GM23248 (cell line): ENCODE data around the gene NTRK2. TPM values are rescaled to one million over a fixed set of nuclear protein-coding genes. Genes with fewer than 3 reads are reported as not detected.
A peak's percentile ranks its signal among the peaks of the same experiment; 100 is the strongest.

Source experiments
- DNase-seq: peaks from one replicate; pipeline ENCODE4 v3.0.0-alpha.2; 2015
- H2AFZ ChIP-seq: fragments of 200-600 bp; sonication (generic); 2 replicates; pipeline ENCODE4 v1.6.1; 2016; ENCODE audit warnings: antibody characterized with exemption
- H3F3A ChIP-seq: fragments of 200-600 bp; sonication (generic); 2 replicates; pipeline ENCODE4 v1.6.1; 2016; ENCODE audit warnings: mild to moderate bottlenecking, antibody characterized with exemption, mixed run types; ENCODE audit not compliant: insufficient read depth
- H3K27ac ChIP-seq: fragments of 200-600 bp; sonication (generic); 2 replicates; pipeline ENCODE4 v1.5.1; 2016; ENCODE audit warnings: mild to moderate bottlenecking
- H3K27me3 ChIP-seq: fragments of 200-600 bp; sonication (generic); replicated peaks from 2 replicates; pipeline ENCODE4 v1.6.1; 2016; ENCODE audit warnings: mild to moderate bottlenecking; ENCODE audit not compliant: insufficient read depth
- H3K36me3 ChIP-seq: fragments of 200-600 bp; sonication (generic); 2 replicates; pipeline ENCODE4 v1.6.1; 2016; ENCODE audit warnings: low read depth, mild to moderate bottlenecking
- H3K4me1 ChIP-seq: fragments of 200-600 bp; sonication (generic); 2 replicates; pipeline ENCODE4 v1.6.1; 2016; ENCODE audit warnings: mild to moderate bottlenecking; ENCODE audit not compliant: insufficient read depth
- H3K4me2 ChIP-seq: fragments of 200-600 bp; sonication (generic); one replicate; pipeline ENCODE4 v1.6.1; 2016; ENCODE audit warnings: mild to moderate bottlenecking; ENCODE audit not compliant: unreplicated experiment
- H3K4me3 ChIP-seq: fragments of 200-600 bp; sonication (generic); 2 replicates; pipeline ENCODE4 v1.5.1; 2016; ENCODE audit warnings: mild to moderate bottlenecking
- H3K79me2 ChIP-seq: fragments of 200-600 bp; sonication (generic); 2 replicates; pipeline ENCODE4 v1.6.1; 2016; ENCODE audit warnings: mild to moderate bottlenecking; ENCODE audit not compliant: insufficient read depth
- H3K9ac ChIP-seq: fragments of 200-600 bp; sonication (generic); 2 replicates; pipeline ENCODE4 v1.6.1; 2016; ENCODE audit warnings: mild to moderate bottlenecking
- H3K9me2 ChIP-seq: fragments of 200-600 bp; sonication (generic); 2 replicates; pipeline ENCODE4 v1.6.1; 2016; ENCODE audit warnings: mixed run types, mild to moderate bottlenecking, moderate library complexity; ENCODE audit not compliant: insufficient read depth
- H3K9me3 ChIP-seq: fragments of 200-600 bp; sonication (generic); one replicate; pipeline ENCODE4 v1.6.1; 2017; ENCODE audit warnings: low read depth
- H4K20me1 ChIP-seq: fragments of 200-600 bp; sonication (generic); 2 replicates; pipeline ENCODE4 v1.6.0; 2016; ENCODE audit not compliant: insufficient read depth
- EZH2 ChIP-seq: fragments of 200-600 bp; sonication (generic); IDR thresholded peaks from 2 replicates; pipeline ENCODE4 v1.6.1; 2018; ENCODE audit warnings: antibody characterized with exemption, mild to moderate bottlenecking; ENCODE audit not compliant: insufficient read depth, poor library complexity, severe bottlenecking
- EZH2phosphoT487 ChIP-seq: fragments of 200-600 bp; sonication (generic); IDR thresholded peaks from 2 replicates; pipeline ENCODE4 v1.6.1; 2018; ENCODE audit warnings: antibody characterized with exemption, moderate library complexity, mild to moderate bottlenecking, low read depth; ENCODE audit not compliant: insufficient read depth
- WGBS, 2 experiments: methylation state at CpG; one replicate each; pipeline ENCODE4 v1.1.6; 2015 to 2017; ENCODE audit warnings: low lambda C conversion rate in 2 of 2, low coverage in 1 of 2; ENCODE audit errors: missing lambda C conversion rate in 2 of 2; 5-methylcytosine and 5-hydroxymethylcytosine counted together
- in situ Hi-C: fragments of 300-500 bp; cut with MboI; formaldehyde crosslinking; loops from 2 replicates; pipeline ENCODE4 v1.15.0; 2020
- polyA plus RNA-seq: library from polyadenylated mRNA; unstranded; fragments of >200 nt; fragmentation: Nextera tagmentation; extraction: Ambion mirVana; gene quantifications from 2 replicates; pipeline ENCODE4 v1.2.1, GENCODE V29; 2016
- total RNA-seq: library from RNA; depleted of rRNA; stranded (reverse); fragments of >200 nt; shearing (Covaris generic); gene quantifications from 2 replicates; pipeline ENCODE4 v1.2.3, GENCODE V29; 2014

The NTRK2 gene
- total and polyA plus RNA-seq, 2 experiments from 2014 or later: not detected

- no peak overlapping the region for H3K4me3 ChIP-seq
- no peak overlapping the region for H2AFZ ChIP-seq
- DNase-seq: peak; percentile 12
- no peak overlapping the region for H3K9ac ChIP-seq
- peaks cover 19% of the 10 kb centered on the region for H3K4me1 ChIP-seq
- H3F3A ChIP-seq: peaks cover 14% of the 10 kb centered on the region
- in situ Hi-C loops: no loop called here
- no peaks in the 10 kb centered on the region for H4K20me1 ChIP-seq
- no peak overlapping the region for H3K27ac ChIP-seq
- TF ChIP-seq EZH2phosphoT487 (no peak), EZH2 (no peak)
- H3K4me2 ChIP-seq: no peak overlapping the region
- H3K27me3 ChIP-seq: no peaks in the 10 kb centered on the region
- WGBS, 2 experiments: 77 to 78% methylated on average over 4 of the region's 4 CpGs
- H3K9me2 ChIP-seq: no peaks in the 10 kb centered on the region
- no peaks in the 10 kb centered on the region for H3K79me2 ChIP-seq
- no peaks in the 10 kb centered on the region for H3K36me3 ChIP-seq
- H3K9me3 ChIP-seq: no peaks in the 10 kb centered on the region
Measured at GRCh38 chr9:84850830-84851392, 181.4 kb downstream of the NTRK2 start.

DNA sequence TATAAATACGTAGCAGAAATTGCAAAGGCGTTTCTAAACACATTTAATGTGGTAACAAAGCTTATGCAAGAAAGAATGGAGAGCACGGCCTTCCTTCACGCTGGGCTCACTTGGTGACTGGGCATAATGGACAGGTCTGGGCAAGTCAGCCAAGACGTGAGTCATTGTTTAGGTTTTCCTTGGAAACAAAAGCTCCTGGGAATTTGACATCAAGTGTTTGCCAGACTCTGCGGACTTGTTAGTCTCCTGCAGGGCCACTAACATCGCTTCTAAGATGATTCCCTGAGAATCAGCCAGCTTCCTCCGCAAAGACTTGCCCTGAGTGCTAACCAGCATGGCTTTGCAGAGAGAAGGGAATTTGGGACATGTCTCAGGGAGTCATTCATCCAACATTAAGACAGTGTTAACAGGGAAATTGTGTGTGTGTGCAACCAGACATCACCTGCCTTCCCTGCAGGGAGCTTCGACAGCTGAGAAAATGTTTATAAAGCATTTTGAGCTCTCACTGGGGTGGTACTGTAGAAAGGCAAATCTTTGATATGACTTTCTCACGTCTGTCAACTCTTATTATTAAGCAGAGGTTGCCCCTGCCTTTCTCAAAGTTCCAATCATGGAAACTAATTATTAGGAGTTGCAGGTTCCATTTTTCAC lies 182.5 kb downstream of the NTRK2 start:
- peak; percentile 97 for DNase-seq
- in situ Hi-C loops: no loop called here
- TF ChIP-seq EZH2: no peak
- TF ChIP-seq EZH2phosphoT487: no peak
- no peaks in the 10 kb centered on the region for H3K79me2 ChIP-seq
- H3K4me3 ChIP-seq: no peak overlapping the region
- H3K36me3 ChIP-seq: no peaks in the 10 kb centered on the region
- H4K20me1 ChIP-seq: no peaks in the 10 kb centered on the region
- H3K27me3 ChIP-seq: no peaks in the 10 kb centered on the region
- peaks cover 27% of the 10 kb centered on the region for H3K4me1 ChIP-seq
- peak overlapping the region; percentile 66 for H3K4me2 ChIP-seq
- peak overlapping the region; percentile 44 for H3K9ac ChIP-seq
- no peaks in the 10 kb centered on the region for H3K9me2 ChIP-seq
- no peaks in the 10 kb centered on the region for H3K9me3 ChIP-seq
- no peak overlapping the region for H2AFZ ChIP-seq
- H3K27ac ChIP-seq: peak overlapping the region; percentile 44
- 4 to 8% methylated on average over 10 of the region's 10 CpGs for WGBS, 2 experiments
- peaks cover 25% of the 10 kb centered on the region for H3F3A ChIP-seq

DNA sequence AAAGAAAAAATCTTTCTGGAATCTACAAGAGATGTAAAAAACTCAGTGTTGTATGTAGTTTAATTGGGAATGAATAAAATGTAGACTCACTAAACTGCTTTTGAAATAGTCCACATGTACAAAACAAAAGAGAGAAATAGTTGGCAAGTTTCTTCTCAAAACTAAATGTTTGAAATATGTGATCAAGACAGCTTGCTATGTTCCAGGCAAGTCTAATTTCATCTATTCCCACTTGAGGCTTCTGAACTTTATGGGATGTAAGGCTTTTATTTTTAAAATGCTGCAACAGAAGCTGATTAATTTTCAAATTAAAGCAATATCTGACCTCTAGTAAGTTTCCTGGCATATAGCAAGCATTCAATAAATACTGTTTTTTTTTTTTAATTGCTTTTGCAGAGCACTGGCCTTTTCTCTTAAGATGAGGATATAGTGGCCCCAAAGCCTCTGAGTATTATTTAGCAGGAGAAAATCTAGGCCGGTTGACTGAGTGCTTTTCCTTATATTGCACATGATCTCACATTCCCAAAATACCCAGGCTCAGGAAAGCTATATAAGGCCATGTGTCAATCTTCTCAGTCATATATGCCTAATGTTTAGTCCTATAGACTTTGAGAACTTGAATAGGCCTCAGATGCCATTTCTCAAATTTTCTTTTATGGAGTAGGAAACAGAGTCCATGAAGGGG lies 183.2 kb downstream of the NTRK2 start:
- in situ Hi-C loops: no loop called here

GRCh38 chr9:84856181-84856632 lies 186.7 kb downstream of the NTRK2 start:
- Histone ChIP-seq H2AFZ (0 out of 2 replicates have a peak overlapping the region, but pooled peaks have one; percentile 13), H3K4me3 (no peak overlapping the region), H3K27me3 (no peaks in the 10 kb centered on the region), H3K4me2 (peak overlapping the region; percentile 52), H3F3A (peaks cover 36% of the 10 kb centered on the region), H3K9me3 (no peaks in the 10 kb centered on the region), H3K4me1 (peaks cover 36% of the 10 kb centered on the region), H3K27ac (peak overlapping the region; percentile 68), H4K20me1 (no peaks in the 10 kb centered on the region), H3K36me3 (no peaks in the 10 kb centered on the region), H3K9me2 (no peaks in the 10 kb centered on the region), H3K79me2 (no peaks in the 10 kb centered on the region), H3K9ac (no peak overlapping the region)
- DNase-seq: peak; percentile 81
- no peak for TF ChIP-seq EZH2
- no peak for TF ChIP-seq EZH2phosphoT487
- 2 to 3% methylated on average over 4 of the region's 4 CpGs for WGBS, 2 experiments
- in situ Hi-C loops: no loop called here

More for the DNA sequence above, 183.2 kb downstream of the NTRK2 start:
- Histone ChIP-seq H3K4me3 (no peak overlapping the region), H3K4me2 (peak overlapping the region; percentile 66), H3K79me2 (no peaks in the 10 kb centered on the region), H3K9ac (peak overlapping the region; percentile 44; the same call in 1 of the 2 replicates), H3K9me2 (no peaks in the 10 kb centered on the region), H3K27me3 (no peaks in the 10 kb centered on the region), H3K4me1 (peaks cover 34% of the 10 kb centered on the region), H3K36me3 (no peaks in the 10 kb centered on the region), H3F3A (peaks cover 32% of the 10 kb centered on the region), H3K9me3 (no peaks in the 10 kb centered on the region), H2AFZ (no peak overlapping the region), H3K27ac (peak overlapping the region; percentile 44), H4K20me1 (no peaks in the 10 kb centered on the region)
- 54 to 87% methylated on average over 1 of the region's 1 CpG for WGBS, 2 experiments
- no peak for TF ChIP-seq EZH2
- no peak for DNase-seq
